Endothelial cell of hepatic sinusoid (primary cell): Measurements from ENCODE around the gene BNIP2.
"Not testable (repeated sequence)": the region's sequence is repeated elsewhere in the genome, so short reads cannot be mapped to it uniquely, and the experiment has no call there.

Source experiments
- in situ Hi-C: cut with HindIII; loops from 2 replicates; pipeline ENCODE4 v1.10.0; 2017; ENCODE audit warnings: low sequenced_read_pairs

BNIP2 gene

GRCh38 chr15:59642351-59642750, 46.8 kb downstream of the BNIP2 start:
- in situ Hi-C loops, result no loop called here

- in situ Hi-C loops, result not testable (repeated sequence)
These were observed 51.6 kb downstream of the BNIP2 start for GRCh38 chr15:59637507-59637906.

- in situ Hi-C loops, result no loop called here
These were observed 52.9 kb downstream of the BNIP2 start for GRCh38 chr15:59636184-59636583.

- in situ Hi-C loops, result loop anchor here (5.0 kb wide), 1 partner anchor 80 kb away; no protein-coding TSS in a partner anchor
These were observed 56.4 kb downstream of the BNIP2 start for GRCh38 chr15:59632714-59633113.

GRCh38 chr15:59622289-59622688, 66.8 kb downstream of the BNIP2 start:
- in situ Hi-C loops, result no loop called here

GRCh38 chr15:59618406-59618805, 70.7 kb downstream of the BNIP2 start:
- in situ Hi-C loops, result no loop called here

GRCh38 chr15:59616379-59616778, 72.7 kb downstream of the BNIP2 start:
- in situ Hi-C loops, result no loop called here

- in situ Hi-C loops, result no loop called here
These were observed 73.5 kb downstream of the BNIP2 start for GRCh38 chr15:59615661-59616060.

- in situ Hi-C loops, result no loop called here
These were observed 75.0 kb downstream of the BNIP2 start for GRCh38 chr15:59614153-59614552.

GRCh38 chr15:59611276-59612260, 77.6 kb downstream of the BNIP2 start, which contains the start of gene GCNT3:
GCNT3 (plus strand) TSS chr15:59611783; CDS start chr15:59618239, 6,456 bp downstream.
- in situ Hi-C loops, result no loop called here

GRCh38 chr15:59609730-59610712, 79.1 kb downstream of the BNIP2 start:
- in situ Hi-C loops, result no loop called here
